GM21786 (cell line): Measurements from ENCODE around the gene EGFR.
A peak's percentile ranks its signal among the peaks of the same experiment; 100 is the strongest.

Source experiments
- ATAC-seq: cut with Tn5 transposase; IDR thresholded peaks from one replicate; pipeline ENCODE4 v1.9.1; 2021; ENCODE audit not compliant: unreplicated experiment

EGFR gene

DNA sequence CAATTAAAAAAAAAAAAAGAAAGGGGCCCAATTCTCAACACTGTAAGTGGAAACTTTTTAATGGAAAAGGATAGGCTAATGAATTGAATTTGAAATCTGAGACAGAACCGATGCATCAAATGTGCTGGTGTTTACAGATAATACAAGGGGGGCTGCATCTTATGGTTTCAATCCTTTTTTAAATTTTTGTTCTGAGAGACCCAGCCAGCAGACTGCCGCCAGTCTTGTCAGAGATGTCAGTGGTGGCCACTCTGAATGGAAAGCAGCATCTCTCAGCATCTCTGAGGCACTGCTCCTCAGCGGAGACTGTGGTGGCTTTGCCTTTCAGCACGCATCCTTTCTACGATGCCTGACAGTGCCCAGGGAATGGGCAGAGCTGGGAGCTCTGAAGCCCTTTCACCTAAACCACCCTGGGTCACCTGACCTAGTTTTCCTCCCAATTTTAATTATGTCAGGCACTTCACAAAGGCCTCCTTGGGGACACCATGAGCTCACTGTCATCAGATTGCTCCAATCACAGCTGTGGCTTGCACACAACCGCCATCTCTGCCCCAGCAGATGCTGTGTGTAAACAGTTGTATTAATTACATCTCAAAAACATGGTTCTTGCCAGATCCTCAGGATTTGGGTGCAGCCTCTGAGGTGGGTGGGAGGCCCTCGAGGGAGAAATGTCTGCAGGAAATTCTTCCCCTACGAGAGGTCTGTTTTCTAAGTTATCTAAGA is 81.2 kb downstream of the EGFR start:
- ATAC-seq, result no peak

DNA sequence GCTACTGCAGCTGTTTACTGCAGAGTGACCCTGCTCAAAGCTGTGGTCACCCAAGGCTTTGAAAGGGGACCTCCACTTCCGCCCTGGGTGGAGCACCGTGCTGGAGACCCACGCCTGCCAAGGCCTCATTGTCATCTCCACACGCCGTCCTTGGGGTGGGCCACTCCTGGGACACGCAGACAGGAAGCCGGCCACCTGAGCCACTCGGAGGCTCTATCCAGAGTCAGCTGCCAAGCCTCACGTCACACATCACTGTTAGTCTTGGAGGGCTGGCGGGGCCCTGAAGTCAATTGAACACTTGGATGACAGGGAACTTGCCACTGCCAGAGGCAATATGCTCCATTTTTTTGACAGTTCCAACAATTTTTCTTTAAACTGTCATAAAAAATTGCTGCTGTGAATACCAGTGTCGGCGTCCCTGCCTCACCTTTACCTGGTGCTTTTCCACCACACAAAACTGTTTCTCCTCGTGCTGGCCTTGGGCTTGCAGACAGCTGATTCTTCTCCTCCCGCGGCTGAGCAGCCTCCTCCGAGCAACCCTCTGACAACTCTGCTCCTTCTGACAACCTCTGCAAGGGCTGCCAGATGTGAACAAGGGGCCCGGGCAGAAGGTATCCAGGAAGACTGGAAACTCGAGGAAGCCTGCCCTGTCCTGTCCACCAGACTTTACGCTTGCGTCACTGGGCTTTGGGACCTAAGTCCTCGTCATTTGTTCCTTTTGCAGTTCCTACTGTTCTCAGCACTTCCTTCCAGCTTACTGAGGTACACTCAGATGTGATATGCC is 81.9 kb downstream of the EGFR start:
- no peak for ATAC-seq

DNA sequence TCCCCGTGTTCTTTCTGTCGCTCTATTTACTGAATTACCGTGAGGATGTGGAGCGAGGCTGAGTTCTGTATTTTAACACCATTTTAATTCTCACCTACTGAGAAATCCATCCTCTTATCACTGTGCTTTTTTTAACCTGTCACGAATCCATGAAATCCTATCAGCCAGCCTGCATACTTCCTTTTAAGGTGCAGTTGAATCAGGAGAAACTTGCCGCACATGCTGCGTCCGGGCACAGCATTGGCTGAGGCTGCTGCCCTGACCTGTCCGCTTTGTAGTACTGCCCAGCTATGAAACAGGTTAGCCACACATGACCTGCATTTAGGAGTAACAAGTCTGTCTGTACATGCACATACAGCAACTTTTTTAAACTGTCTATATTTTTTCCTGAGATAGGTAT is 82.5 kb downstream of the EGFR start:
- no peak for ATAC-seq

DNA sequence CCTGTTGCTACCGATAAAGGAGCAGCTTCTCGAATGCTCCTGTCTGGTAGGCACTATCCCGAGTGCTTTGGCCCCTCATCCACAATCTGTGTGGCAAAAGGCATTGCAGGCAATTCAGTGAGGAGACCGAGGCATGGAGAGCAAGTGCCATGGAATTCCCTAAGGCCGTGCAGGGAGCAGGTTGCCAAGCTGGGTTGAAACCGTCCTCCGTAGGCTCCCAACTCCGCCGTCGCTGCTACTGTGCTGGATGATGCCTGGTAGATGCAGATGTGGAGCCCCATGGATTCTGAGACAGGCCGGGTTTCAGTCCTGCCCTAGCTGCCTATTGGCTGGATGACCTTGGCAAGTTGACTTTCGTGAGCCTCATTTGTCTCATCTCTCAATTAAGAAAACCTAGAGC is 85.3 kb downstream of the EGFR start:
- ATAC-seq, result no peak

DNA sequence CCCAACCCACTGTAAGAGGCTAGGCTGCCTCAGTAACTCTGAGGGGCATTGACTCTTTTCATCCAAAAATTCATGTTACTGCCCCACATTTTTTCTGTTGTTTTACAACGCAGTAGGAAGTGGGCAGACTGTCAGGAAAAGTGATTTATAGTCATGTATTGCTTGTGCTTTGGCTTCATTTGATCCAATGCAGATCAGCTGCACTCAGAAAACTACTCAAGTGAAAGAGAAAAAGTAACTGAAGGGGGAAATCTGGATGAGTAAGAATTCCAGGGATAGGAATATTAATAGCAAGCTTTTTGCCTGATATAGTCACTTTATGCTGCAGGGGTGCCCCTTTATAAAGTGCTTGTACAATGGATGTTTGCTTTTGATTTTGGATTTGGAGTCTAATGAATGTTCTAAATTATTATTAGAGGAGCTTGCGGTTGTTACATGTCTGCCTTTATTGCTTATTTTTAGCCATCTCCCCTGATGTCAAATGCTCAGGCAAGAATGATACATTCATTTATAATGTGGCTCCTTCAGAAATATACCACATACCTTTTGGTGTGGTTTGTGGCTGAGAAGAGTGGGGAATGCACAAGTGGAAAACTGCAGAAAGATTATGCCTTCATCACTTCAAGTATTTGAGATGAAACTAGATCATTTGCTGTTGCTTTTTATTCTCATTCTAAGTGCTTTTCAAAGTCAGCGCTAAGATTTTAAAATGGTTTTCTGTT is 86.1 kb downstream of the EGFR start:
- ATAC-seq, result no peak

DNA sequence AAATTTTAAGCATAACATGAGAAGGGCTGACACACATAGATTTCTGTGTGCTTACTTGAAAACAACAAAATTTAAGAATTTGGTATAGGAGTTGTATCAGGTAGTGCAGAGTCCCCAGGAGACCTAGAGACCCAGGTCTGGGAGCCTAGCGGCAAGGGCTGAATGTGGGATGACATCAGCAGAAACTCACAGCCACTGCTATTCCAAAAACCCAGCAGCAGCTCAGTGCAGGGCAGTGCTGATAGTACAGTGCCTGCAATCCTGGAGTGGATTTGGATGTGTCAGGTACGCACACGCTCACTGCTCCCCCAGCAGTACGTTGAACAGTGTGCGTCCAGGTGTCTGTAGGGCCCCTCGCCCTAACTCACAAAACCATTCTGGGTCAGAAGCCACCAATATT is 87.1 kb downstream of the EGFR start:
- no peak for ATAC-seq

DNA sequence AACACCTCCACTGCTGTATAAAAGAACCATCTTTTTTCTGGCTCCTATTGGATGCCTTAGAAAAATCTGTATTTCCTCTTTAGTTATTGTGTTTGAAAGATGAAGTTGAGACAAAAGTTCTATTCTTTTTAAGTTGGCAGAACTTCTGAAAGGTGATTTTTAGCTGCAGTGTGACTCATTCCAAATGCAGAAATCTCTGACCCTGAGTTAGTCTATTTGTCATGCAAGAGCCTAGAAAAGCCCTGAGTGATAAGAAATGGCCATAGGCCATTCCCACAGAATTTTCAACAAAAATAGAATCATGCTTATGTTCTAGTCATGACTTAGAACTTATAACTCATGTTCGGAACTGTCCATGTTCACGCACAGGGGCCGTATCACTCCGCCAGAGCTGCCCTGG is 89.1 kb downstream of the EGFR start:
- no peak for ATAC-seq

DNA sequence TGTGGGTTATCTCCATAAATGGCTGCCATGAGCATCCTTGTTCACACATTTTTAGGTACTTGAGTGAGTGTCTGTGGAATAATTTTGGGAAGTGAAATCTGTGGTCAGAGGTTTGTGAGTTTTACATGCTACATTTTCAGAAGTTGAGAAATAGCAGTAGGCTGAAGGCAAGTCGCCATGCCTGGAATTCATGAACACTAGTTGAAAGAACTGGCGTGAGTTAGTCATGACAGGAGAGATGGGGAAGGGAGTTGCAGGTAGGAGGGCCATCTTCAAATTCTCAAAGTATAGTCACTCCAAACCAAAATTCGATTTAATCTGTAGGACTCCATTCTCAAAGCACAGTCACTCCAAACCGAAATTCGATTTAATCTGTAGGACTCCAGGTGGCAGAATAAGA is 89.6 kb downstream of the EGFR start:
- no peak for ATAC-seq

DNA sequence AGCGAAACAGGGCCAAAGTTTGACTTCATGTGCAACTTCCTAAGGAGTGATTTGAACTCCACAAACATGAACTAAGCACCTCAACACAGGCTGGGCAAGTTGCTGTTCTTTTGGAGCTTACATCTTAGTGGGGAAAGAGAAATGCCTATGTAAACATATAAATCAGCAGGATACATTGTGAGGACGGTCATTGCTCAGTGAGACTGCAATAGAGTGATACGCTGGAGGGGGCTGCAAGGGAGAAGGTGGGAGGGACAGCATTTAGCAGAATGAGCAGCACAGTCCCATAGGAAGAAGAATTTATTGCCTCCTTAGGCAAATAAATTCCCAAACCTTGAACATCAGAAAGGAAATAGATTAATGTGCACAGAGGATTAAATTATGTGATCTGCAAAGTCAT is 90.0 kb downstream of the EGFR start:
- no peak for ATAC-seq

DNA sequence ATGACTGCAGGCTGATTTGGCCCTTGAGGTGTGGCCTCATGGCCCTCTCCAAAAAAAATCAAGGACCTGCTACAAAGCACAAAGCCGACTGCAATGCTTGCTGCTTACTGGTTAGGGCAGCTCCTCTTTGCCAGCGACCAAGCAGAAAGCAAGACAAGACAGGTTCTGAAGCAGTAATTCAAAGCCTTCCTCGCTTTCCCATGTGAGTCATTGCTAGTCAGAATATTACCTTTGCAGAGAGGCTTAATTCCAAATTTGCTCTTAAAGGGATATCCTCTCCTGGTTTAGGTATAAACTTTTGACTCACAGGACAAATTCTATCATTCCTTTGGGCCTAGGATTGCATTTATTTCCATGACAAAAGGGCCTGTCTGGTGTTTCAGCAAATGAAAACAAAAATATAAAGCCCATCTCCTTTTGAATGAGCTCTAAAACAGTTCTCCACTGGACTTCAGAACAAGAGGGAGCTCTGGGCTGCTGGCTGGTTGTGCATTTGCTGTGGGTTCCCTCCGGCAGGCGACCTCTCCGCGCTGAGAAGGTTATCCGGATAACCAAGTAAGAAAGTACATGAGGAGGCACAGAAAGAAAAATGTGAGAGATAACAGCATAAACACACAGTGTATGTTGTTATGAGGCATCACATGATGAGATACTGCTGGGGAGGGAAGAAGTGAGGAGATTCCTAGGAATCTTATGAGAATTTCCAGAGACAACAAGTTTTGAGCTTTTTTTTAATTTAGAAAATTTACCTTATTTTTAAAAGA is 90.8 kb downstream of the EGFR start:
- ATAC-seq, result no peak

DNA sequence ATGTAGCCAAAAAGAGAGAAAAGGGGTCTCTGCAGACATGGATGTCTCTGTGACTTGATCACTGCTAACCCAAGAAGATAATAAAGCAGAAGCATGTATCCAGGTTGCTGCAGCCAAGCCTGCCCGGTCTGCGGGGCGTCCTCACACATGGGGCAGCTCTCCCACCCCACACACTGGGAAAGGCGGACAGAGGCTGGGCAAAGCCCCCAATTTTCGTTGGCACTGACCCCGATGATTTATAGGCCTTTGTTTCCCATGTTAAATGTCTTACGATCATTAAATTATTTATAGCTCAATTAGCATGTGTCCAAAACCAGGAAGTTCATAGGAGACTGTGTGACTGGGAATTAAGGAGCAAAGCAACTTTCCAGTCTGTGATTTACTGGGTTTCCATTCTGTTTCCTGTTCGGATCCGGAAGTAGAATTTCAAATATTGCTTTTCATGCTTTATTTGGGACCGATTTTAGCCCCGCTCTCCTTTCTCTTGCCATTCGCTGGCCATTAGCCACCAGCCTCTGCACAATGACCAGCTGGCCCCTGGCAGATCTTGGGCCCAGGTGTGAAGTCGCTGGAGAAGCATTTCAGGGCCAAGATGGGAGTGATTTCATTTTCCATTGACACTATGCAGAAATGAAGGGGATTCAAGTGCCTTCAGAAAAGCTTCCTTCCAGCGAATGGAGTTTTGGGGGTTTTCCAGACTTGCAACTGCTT is 91.6 kb downstream of the EGFR start:
- ATAC-seq, result no peak

DNA sequence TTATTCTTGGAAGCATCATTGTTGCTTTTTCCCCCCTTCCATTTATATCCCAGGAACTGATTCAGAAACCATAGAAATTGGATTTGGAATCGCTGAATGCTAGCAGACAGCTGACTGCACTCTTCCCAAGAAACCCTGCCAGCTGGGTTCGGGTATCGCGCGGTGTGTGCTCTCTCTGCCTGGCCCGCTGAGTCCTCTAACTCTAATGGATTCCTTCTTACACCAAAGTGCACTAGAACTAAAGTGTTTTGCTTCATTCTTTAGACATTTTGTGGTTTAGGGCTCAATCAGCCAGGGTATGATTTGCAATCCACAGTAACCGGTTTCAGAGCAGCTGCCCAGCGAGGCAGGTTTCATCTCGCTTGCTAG is 92.2 kb downstream of the EGFR start:
- ATAC-seq, result peak; percentile 50

DNA sequence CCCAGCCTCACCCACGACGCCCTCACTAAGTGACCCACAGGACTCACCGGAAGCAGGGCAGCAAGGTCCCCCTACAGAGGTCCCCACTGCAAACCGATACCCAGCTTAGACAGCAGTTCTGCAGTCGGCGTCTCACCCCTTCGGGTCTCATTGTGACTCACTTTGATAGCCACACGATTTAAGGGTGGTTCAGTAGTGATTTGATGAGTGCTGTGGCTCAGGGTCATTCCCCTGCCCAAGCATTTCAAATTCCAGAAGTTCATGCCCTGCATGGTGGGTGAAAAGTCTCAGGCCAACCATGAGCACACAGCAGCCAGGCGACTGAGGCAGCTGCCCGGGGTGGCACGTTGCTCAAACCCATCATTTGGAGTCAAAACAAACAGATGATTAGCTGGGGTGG is 93.2 kb downstream of the EGFR start:
- no peak for ATAC-seq

DNA sequence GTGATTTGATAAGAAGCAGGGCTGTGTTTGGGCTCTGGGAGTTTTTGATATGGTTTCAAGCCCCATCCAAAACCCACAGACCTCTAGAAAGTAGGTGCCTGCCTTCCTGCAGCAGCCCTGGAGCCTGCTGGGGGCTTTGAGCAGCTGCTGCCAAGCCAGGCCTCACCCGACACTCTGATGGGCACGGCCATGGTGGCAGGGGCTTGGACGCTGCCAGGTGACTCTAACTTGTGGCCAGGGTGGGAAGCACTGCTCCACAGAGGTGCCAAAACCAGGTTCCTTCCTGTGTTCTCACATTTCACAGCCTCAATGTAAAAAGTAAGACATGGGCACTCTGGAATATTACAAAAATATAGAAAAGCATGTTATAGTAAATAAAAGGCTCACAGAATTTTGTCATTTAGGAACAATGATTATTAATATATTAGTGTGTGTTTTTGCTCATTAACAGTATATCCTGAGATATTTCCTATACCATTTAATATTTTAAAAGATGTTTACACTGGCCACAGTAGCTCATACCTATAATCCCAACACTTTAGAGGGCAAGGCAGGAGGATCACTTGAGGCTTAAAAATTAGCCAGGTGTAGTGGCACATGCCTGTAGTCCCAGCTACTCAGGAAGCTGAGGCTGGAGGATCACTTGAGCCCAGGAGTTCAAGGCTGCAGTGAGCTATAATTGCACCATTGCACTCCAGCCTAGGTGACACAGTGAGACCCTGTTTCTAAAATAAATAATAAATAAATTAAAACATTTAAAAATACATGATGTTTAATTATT is 95.1 kb downstream of the EGFR start:
- ATAC-seq, result no peak

DNA sequence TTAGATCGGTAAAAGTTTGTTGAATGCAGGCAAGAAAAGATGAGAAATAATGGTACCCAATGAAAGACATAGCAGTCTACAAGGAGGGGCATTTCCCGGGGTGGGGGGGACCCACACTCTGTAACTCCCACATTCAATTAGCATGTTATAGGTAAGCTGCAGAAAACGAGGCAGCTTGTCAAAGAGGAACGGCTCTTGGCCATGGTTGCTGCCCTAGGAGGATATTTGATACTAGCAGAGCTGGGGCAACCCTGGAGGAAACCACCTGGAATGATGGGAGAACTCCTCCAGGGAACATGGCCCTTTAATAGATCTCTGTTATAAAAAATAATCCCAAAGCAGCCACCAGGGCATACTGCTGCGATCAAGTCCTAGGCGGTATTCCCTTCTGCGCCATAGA is 98.5 kb downstream of the EGFR start:
- ATAC-seq, result no peak

DNA sequence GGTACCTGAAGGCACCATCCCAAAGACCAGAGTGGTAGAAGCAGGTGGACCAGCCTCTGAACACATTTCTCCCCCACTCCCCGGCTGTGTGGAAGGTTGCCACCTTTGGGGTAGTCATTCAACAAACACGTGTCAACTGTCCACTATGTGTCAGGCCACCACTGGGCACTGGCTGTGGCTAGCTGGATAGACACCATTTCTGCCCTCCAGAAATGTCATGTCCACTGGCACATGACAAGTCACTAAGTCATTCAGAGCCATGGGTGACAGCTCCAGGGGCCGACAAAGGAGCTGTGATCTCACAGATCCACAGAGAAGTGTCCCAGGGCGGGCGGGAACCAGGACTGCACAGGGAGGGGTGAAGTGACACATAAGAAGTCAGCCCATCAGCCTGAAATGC is 99.6 kb downstream of the EGFR start:
- ATAC-seq, result no peak

DNA sequence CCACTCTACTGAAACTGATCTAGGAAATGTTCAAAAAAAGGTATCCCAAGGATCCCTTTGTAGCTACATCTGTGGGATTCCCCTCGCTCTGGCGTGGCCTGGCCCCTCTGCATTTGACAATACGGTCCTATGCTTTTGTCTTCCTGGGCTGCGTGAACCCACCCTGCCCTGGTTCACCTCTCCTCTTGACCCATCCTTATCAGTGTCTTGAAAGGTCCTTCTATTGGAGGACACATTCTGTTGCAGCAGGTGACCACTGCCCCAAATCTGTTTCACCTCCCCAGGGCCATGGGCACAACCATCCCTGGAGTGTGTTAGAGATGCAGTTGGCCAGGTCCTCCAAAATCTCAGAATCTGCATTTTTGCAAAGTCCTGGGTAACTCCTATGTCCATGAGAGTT is 100.8 kb downstream of the EGFR start:
- no peak for ATAC-seq

DNA sequence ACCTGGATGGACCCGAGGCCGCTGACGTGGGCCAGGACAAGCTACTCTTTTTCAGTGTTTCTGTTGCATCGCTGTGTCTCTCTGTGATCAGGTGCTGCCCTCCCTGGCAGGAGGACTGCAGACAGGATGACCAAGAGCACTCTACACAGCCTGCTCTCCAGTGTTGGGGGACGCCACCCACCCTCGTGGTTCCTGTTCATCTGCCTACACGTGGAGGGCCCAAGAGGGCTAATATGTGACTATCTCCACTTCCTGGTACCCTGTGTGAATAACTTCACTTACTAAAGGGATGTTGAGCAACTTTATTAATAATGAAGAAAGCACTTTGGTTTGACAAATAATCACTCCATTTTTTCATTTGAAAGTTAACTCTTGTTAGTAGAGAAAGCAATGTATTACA is 101.3 kb downstream of the EGFR start:
- ATAC-seq, result no peak

DNA sequence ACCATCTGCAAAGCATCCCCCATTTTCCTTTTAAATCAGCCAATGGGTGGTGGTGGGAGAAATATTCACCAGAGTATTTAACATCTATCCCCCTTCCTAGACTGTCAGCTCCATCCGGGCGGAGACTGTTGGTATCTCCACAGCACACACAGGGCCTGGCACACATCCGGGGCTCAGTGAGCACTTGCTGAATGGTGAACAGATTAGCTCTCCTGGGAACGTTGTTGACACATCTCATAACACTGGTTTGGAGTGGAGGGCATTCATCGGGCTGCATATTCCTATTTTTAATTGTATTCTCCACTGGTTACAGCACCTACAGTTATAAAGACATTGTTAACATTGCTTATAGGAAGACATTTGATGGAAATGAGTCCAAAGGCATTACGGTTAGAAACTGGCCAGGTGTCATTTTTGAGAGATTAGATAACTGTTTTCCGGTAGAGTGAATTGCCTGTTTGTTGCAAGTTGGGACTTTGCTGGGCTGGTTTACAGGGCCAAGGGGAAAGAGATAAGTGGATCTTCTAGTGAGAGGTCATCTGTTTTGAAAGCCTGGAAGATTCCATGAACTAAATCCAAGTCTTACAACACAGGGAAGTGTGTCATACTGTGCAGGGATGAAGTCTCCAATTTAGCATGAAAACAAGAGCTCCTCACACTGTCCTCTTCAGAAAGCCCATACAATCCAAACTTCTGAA is 101.8 kb downstream of the EGFR start:
- ATAC-seq, result no peak
